ENCODE data around the gene MB21D2.
"Not testable (repeated sequence)": the region's sequence is repeated elsewhere in the genome, so short reads cannot be mapped to it uniquely, and the experiment has no call there.

The MB21D2 gene

GRCh38 chr3:192778508-192778907, 139.1 kb downstream of the MB21D2 start:
- no peak for TF ChIP-seq CTCF (conservative IDR thresholded peaks at IDR 0.05; ENCODE audit: low read depth, low read length)
- no peak for DNase-seq (ENCODE audit: low read depth)
- H3K4me3 ChIP-seq (ENCODE audit: low read length) = no peak overlapping the region

- not testable (repeated sequence) for DNase-seq (ENCODE audit: low read depth); H3K4me3 ChIP-seq (ENCODE audit: low read length)
These were observed 143.3 kb downstream of the MB21D2 start for GRCh38 chr3:192774341-192774740.

- H3K4me3 ChIP-seq (ENCODE audit: low read length) = no peak overlapping the region
- peak; percentile 78 for TF ChIP-seq CTCF (conservative IDR thresholded peaks at IDR 0.05; ENCODE audit: low read depth, low read length)
- no peak for DNase-seq (ENCODE audit: low read depth)
These were observed 145.3 kb downstream of the MB21D2 start for GRCh38 chr3:192772240-192772894.

- no peak for TF ChIP-seq CTCF (conservative IDR thresholded peaks at IDR 0.05; ENCODE audit: low read depth, low read length)
- DNase-seq (ENCODE audit: low read depth) = no peak
These were observed 159.0 kb downstream of the MB21D2 start for GRCh38 chr3:192758654-192759053.

GRCh38 chr3:192751148-192751547, 166.5 kb downstream of the MB21D2 start:
- TF ChIP-seq CTCF (conservative IDR thresholded peaks at IDR 0.05; ENCODE audit: low read depth, low read length) = no peak
- no peak for DNase-seq (ENCODE audit: low read depth)

More at GRCh38 chr3:192758654-192759053, 159.0 kb downstream of the MB21D2 start:
- H3K4me3 ChIP-seq (ENCODE audit: low read length) = no peak overlapping the region

GRCh38 chr3:192750201-192750600, 167.5 kb downstream of the MB21D2 start:
- no peak for DNase-seq (ENCODE audit: low read depth)
- TF ChIP-seq CTCF (conservative IDR thresholded peaks at IDR 0.05; ENCODE audit: low read depth, low read length) = no peak
- H3K4me3 ChIP-seq (ENCODE audit: low read length) = no peak overlapping the region

More at GRCh38 chr3:192751148-192751547, 166.5 kb downstream of the MB21D2 start:
- H3K4me3 ChIP-seq (ENCODE audit: low read length) = no peak overlapping the region

GRCh38 chr3:192747746-192748145, 169.9 kb downstream of the MB21D2 start:
- TF ChIP-seq CTCF (conservative IDR thresholded peaks at IDR 0.05; ENCODE audit: low read depth, low read length) = no peak
- DNase-seq (ENCODE audit: low read depth) = no peak
- no peak overlapping the region for H3K4me3 ChIP-seq (ENCODE audit: low read length)
